PFSK-1 (cell line): ENCODE data around the gene OR5C1.

Experiments
- FOXP2 ChIP-seq: optimal IDR thresholded peaks from 2 replicates; pipeline ENCODE3; 2011; ENCODE audit warnings: borderline replicate concordance, control low read depth, inconsistent platforms; ENCODE audit not compliant: insufficient read depth; ENCODE audit errors: extremely low read length, extremely low read depth
- POLR2AphosphoS5 ChIP-seq: IDR thresholded peaks from 2 replicates; pipeline ENCODE4 v1.6.1; 2012; ENCODE audit warnings: low read depth, mild to moderate bottlenecking, control low read depth, low read length, moderate library complexity

DNA sequence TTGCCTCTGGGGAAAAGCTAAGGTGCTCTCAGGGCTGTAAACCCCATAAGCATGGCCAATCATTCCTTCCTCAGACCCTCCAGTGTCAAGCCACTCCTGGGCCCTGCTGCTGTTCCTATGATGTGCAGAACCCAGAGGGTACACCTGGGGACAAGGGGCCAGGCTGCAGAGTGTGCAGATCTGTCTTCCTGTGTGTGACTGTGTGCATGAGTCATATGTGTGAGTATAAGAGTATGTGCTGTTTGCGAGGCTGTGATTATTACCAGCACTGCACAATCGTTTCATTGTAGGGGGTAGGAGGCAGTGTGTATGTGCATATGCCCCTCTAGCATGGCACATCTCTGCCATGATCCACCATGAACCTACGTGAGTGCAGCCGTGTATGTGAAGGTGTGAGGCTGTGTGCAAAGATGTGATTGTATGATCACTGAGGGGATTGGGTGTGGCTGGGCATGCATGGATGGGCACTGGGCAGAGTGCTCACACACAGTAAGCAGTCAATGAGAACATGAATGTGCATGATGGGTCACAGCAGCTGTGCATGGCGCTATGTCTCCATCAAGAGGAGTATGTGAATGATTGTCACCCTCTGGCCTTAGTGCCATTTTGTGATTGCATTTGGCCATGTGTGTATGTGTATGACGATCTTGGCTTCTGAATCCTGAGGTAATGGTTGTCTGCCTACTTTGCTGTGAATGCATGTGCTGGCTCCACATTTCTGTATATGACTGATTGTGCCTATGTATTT is 8.8 kb downstream of the OR5C1 start:
- TF ChIP-seq POLR2AphosphoS5 (no peak), FOXP2 (no peak)
